Measurements from ENCODE around the gene FLT4. TPM values are rescaled to one million over a fixed set of nuclear protein-coding genes. Genes with fewer than 3 reads are reported as not detected.

Gene FLT4
- polyA plus RNA-seq, 3 donors = not detected

DNA sequence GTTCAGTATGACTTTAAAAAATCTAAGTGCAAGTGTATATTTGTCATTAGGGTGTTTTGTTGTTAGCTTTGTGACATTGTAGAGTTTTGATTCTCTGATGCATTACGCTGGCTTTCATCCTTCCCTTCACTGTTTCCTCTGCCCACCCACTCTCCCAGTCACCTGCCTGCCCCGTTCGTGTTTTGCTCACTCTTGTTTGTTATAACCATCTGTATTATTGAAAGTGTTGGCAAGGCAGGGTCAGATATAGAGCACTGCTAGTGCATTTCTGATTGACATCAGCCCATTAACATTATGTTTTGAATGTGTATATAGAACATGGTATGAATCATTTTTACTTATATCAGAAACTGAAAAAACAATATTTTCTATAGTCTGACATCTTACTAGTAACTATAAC, 85.4 kb downstream of the FLT4 start:
- TF ChIP-seq, protein P1, sequence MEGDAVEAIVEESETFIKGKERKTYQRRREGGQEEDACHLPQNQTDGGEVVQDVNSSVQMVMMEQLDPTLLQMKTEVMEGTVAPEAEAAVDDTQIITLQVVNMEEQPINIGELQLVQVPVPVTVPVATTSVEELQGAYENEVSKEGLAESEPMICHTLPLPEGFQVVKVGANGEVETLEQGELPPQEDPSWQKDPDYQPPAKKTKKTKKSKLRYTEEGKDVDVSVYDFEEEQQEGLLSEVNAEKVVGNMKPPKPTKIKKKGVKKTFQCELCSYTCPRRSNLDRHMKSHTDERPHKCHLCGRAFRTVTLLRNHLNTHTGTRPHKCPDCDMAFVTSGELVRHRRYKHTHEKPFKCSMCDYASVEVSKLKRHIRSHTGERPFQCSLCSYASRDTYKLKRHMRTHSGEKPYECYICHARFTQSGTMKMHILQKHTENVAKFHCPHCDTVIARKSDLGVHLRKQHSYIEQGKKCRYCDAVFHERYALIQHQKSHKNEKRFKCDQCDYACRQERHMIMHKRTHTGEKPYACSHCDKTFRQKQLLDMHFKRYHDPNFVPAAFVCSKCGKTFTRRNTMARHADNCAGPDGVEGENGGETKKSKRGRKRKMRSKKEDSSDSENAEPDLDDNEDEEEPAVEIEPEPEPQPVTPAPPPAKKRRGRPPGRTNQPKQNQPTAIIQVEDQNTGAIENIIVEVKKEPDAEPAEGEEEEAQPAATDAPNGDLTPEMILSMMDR (IDR thresholded peaks at IDR 0.05) = no peak
- H3K9ac ChIP-seq (ENCODE audit: insufficient read depth, low read length, poor library complexity, severe bottlenecking) = no peak overlapping the region
- H3K27ac Mint-ChIP-seq = peak overlapping the region in 2 of 7 donors; percentile 19 to 28

DNA sequence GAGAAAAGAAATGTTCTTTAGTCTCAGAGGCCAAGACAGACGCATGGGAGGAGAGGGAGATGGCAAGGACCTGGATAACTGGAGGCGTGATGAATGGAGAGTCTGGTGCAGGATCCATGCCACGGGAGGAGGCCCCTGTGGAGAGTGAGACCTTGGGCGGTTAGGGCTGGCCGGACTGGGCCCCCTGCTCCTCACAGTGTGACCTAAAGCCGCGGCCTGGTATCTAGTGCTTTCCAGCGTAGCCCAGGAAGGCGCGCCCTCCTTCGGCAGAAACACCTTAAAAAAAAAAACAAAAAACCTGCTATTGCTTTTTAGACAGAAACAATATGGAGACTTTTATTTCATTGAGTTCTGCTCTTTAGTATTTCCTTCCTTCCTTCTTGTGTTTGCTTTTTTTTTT, 91.2 kb downstream of the FLT4 start:
- H3K4me3 Mint-ChIP-seq = no peak overlapping the region
- H3K36me3 Mint-ChIP-seq = peaks cover 66 to 83% of the 10 kb centered on the region in 2 donors
- no peak overlapping the region for H3K4me2 ChIP-seq (replicated peaks; ENCODE audit: extremely low read depth, low read length, poor library complexity, severe bottlenecking)
- H4K20me1 ChIP-seq (ENCODE audit: insufficient read depth, low read length) = peaks cover 28% of the 10 kb centered on the region
- H3K9me3 ChIP-seq (replicated peaks in 1 of 2; ENCODE audit: control insufficient read depth in 1 of 2, insufficient read depth in 1 of 2, low read length in 2 of 2) = no peaks in the 10 kb centered on the region
- no peak for DNase-seq
- peaks cover 25 to 98% of the 10 kb centered on the region in 2 donors for H3K36me3 ChIP-seq (replicated peaks in 1 of 2; ENCODE audit: control insufficient read depth in 1 of 2, insufficient read depth in 2 of 2, low read length in 2 of 2)
- no peaks in the 10 kb centered on the region for H3K27me3 Mint-ChIP-seq (ENCODE audit: low read depth in 3 of 3)
- no peaks in the 10 kb centered on the region for H3K4me1 Mint-ChIP-seq
- 100% methylated on average over 5 of the region's 11 CpGs for WGBS (ENCODE audit: insufficient coverage)
- H3K79me2 ChIP-seq (ENCODE audit: insufficient read depth, low read length) = peaks cover 12% of the 10 kb centered on the region
- TF ChIP-seq, protein P1 (IDR thresholded peaks at IDR 0.05) = no peak
- H3K4me3 ChIP-seq (replicated peaks in 1 of 3; ENCODE audit: low read depth in 2 of 3, low read length in 3 of 3) = no peak overlapping the region
- no peak overlapping the region for H3K27ac ChIP-seq (ENCODE audit: low read depth in 1 of 2, low read length in 2 of 2)
- H3K27me3 ChIP-seq (ENCODE audit: control insufficient read depth in 2 of 2, insufficient read depth in 2 of 2, low read length in 2 of 2) = no peaks in the 10 kb centered on the region
- no peaks in the 10 kb centered on the region for H3K9me3 Mint-ChIP-seq
- no peak overlapping the region for H3K9ac ChIP-seq (ENCODE audit: insufficient read depth, low read length, poor library complexity, severe bottlenecking)
- intact Hi-C loops (cut with micrococcal nuclease) = no loop called here
- no peak overlapping the region for H2AFZ ChIP-seq (ENCODE audit: insufficient read depth, low read depth, low read length, poor library complexity, severe bottlenecking)
- H3K4me1 ChIP-seq (ENCODE audit: control insufficient read depth in 1 of 2, insufficient read depth in 2 of 2, low read length in 2 of 2) = no peaks in the 10 kb centered on the region
- peak overlapping the region in 1 of 7 donors; percentile 33 for H3K27ac Mint-ChIP-seq

More for the DNA sequence above, 85.4 kb downstream of the FLT4 start:
- no peak overlapping the region for H3K4me2 ChIP-seq (replicated peaks; ENCODE audit: extremely low read depth, low read length, poor library complexity, severe bottlenecking)
- H3K4me1 ChIP-seq (ENCODE audit: control insufficient read depth in 1 of 2, insufficient read depth in 2 of 2, low read length in 2 of 2) = no peaks in the 10 kb centered on the region
- no peak overlapping the region for H3K27ac ChIP-seq (ENCODE audit: low read depth in 1 of 2, low read length in 2 of 2)
- intact Hi-C loops (cut with micrococcal nuclease) = no loop called here
- WGBS (ENCODE audit: insufficient coverage) = no CpG with 5 or more reads among the region's 3 CpGs
- Mint-ChIP-seq H3K27me3 (ENCODE audit: low read depth in 3 of 3) (no peaks in the 10 kb centered on the region), H3K36me3 (peaks cover 75 to 87% of the 10 kb centered on the region in 2 donors), H3K4me3 (no peak overlapping the region), H3K4me1 (no peaks in the 10 kb centered on the region), H3K9me3 (no peaks in the 10 kb centered on the region)
- peaks cover 58 to 93% of the 10 kb centered on the region in 2 donors for H3K36me3 ChIP-seq (replicated peaks in 1 of 2; ENCODE audit: control insufficient read depth in 1 of 2, insufficient read depth in 2 of 2, low read length in 2 of 2)
- DNase-seq = no peak
- no peaks in the 10 kb centered on the region for H3K9me3 ChIP-seq (replicated peaks in 1 of 2; ENCODE audit: control insufficient read depth in 1 of 2, insufficient read depth in 1 of 2, low read length in 2 of 2)
- peaks cover 3% of the 10 kb centered on the region for H3K79me2 ChIP-seq (ENCODE audit: insufficient read depth, low read length)
- H3K27me3 ChIP-seq (ENCODE audit: control insufficient read depth in 2 of 2, insufficient read depth in 2 of 2, low read length in 2 of 2) = no peaks in the 10 kb centered on the region
- no peak overlapping the region for H2AFZ ChIP-seq (ENCODE audit: insufficient read depth, low read depth, low read length, poor library complexity, severe bottlenecking)
- H4K20me1 ChIP-seq (ENCODE audit: insufficient read depth, low read length) = peaks cover 13% of the 10 kb centered on the region
- H3K4me3 ChIP-seq (replicated peaks in 1 of 3; ENCODE audit: low read depth in 2 of 3, low read length in 3 of 3) = no peak overlapping the region

Data from CD14-positive monocyte (primary cell).